Kasumi-1 (cell line): Measurements from ENCODE around the gene DACH1.
"Not testable (repeated sequence)": the region's sequence is repeated elsewhere in the genome, so short reads cannot be mapped to it uniquely, and the experiment has no call there.

Source experiments
- DNase-seq, 2 experiments: peaks; one replicate each; lab custom pipeline; 2025; lab: John Stamatoyannopoulos, UW

Gene DACH1

GRCh38 chr13:71865874-71866334 lies 1.1 kb downstream of the DACH1 start:
- DNase-seq: no peak

- DNase-seq: peak; percentile 51 to 53
These were observed 1.8 kb downstream of the DACH1 start for GRCh38 chr13:71864986-71865873.

GRCh38 chr13:71864094-71864985 lies 2.7 kb downstream of the DACH1 start:
- DNase-seq: peak; percentile 69 to 75

GRCh38 chr13:71863254-71863865 lies 3.6 kb downstream of the DACH1 start:
- no peak for DNase-seq

- no peak for DNase-seq
These were observed 4.5 kb downstream of the DACH1 start for GRCh38 chr13:71862459-71862943.

GRCh38 chr13:71861769-71862458 lies 5.1 kb downstream of the DACH1 start:
- DNase-seq: no peak

- no peak for DNase-seq
These were observed 6.4 kb downstream of the DACH1 start for GRCh38 chr13:71860547-71861138.

GRCh38 chr13:71858647-71859046 lies 8.4 kb downstream of the DACH1 start:
- no peak for DNase-seq

- DNase-seq: no peak
These were observed 10.4 kb downstream of the DACH1 start for GRCh38 chr13:71856548-71857043.

GRCh38 chr13:71854401-71854800 lies 12.6 kb downstream of the DACH1 start:
- no peak for DNase-seq

- DNase-seq: no peak
These were observed 13.3 kb downstream of the DACH1 start for GRCh38 chr13:71853725-71854124.

GRCh38 chr13:71852736-71853135 lies 14.3 kb downstream of the DACH1 start:
- no peak for DNase-seq

GRCh38 chr13:71851498-71852409 lies 15.2 kb downstream of the DACH1 start:
- no peak for DNase-seq

- no peak for DNase-seq
These were observed 25.0 kb downstream of the DACH1 start for GRCh38 chr13:71842003-71842402.

- DNase-seq: no peak
These were observed 28.2 kb downstream of the DACH1 start for GRCh38 chr13:71838842-71839241.

- DNase-seq: not testable (repeated sequence)
These were observed 29.4 kb downstream of the DACH1 start for GRCh38 chr13:71837582-71837981.

GRCh38 chr13:71831716-71832115 lies 35.3 kb downstream of the DACH1 start:
- DNase-seq: no peak

- DNase-seq: no peak
These were observed 36.3 kb downstream of the DACH1 start for GRCh38 chr13:71830736-71831135.

- no peak for DNase-seq
These were observed 36.7 kb downstream of the DACH1 start for GRCh38 chr13:71830323-71830722.

GRCh38 chr13:71829547-71829946 lies 37.5 kb downstream of the DACH1 start:
- no peak for DNase-seq
